ENCODE results near the gene RIPPLY1.

- TF ChIP-seq CTCF (IDR thresholded peaks at IDR 0.05 in 4 of 5, conservative IDR thresholded peaks at IDR 0.05 in 1 of 5): no peak
- TF ChIP-seq POLR2A (IDR thresholded peaks at IDR 0.05): no peak
Observed at GRCh38 chrX:106931831-106932491, 28.8 kb upstream of the RIPPLY1 start.

Measured in gastrocnemius medialis (tissue), 4 donors.